Heart left ventricle (tissue), 13 donors: ENCODE measurements around the gene CCDC61.

Experiments used
- CTCF ChIP-seq, 12 donors: fragments of 200-600 bp; sonication (generic) in 4 of 12; IDR thresholded peaks; one replicate each; pipeline versions ENCODE4 v1.5.0 to v1.8.0; 2018 to 2022; ENCODE audit warnings: antibody characterized with exemption in 12 of 12, mild to moderate bottlenecking in 5 of 12
- POLR2A ChIP-seq, 2 donors: fragments of 450-650 bp; IDR thresholded peaks; one replicate each; pipeline ENCODE4 v1.6.1; 2017; ENCODE audit warnings: antibody characterized with exemption in 2 of 2, mild to moderate bottlenecking in 2 of 2, moderate library complexity in 2 of 2
- donor health status: ischemic (EF 13 %, LVEDD 7.1; RV severe dilation, severe dysfunction).
- donor health status: DM: no; HTN: yes; CAD: no.
- donor health status: DM: no; HTN: no; CAD: no.
- donor health status: ischemic (EF 25% LVEDD 6.9; RV normal size, moderate dysfunction).
- donor health status: ischemic (EF 25% LVEDD 5.7; RV mildly dilated, moderate dysfunction).
- donor health status: ischemic (EF 35%, LVEDD 5.7; RV mildly dilated, moderate dysfunction).
- donor health status: nonischemic (EF 11% LVEDD 7.7; RV severe dilation, severe dysfunction).
- donor health status: DM: yes; HTN: yes; CAD: no.
- donor health status: PGD.
- donor health status: ischemic (EF 29% LVEDD 5.4; RV normal size, mild dysfunction).
- donor health status: nonischemic (EF 23%, LVEDD 6.1; RV moderate dilation, normal function).

- TF ChIP-seq CTCF (IDR thresholded peaks at IDR 0.05) (no peak), POLR2A (IDR thresholded peaks at IDR 0.05) (no peak)
Observed at GRCh38 chr19:46022431-46023310, 27.4 kb downstream of the CCDC61 start, which contains the start of gene PGLYRP1.
